ENCODE measurements around the gene OSMR.

DNA sequence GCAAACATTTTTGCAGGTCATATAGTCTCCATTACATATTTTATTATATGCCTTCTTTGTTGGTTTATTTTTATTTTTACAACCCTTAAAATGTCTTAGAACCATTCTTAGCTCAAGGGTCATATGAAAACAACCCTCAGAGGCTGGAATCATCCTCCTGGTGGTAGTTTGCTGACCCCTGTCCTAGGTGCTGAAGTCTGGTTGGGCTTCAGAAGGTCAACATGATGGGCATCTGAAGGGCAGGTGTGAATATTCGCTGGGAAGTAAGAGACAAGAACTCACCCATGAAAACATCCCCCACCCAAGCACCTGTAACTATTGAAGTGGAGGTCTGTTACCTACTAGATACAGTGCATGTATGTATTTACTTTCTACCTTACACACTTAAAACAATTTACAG, 75.4 kb downstream of the OSMR start:
- TF ChIP-seq EZH2 (IDR thresholded peaks at IDR 0.05; ENCODE audit: insufficient read depth, poor library complexity, severe bottlenecking) (no peak), EZH2phosphoT487 (IDR thresholded peaks at IDR 0.05; ENCODE audit: insufficient read depth, low read depth) (no peak)

Measured in GM23248 (cell line).